ENCODE data around the gene KRT85.

The KRT85 gene

DNA sequence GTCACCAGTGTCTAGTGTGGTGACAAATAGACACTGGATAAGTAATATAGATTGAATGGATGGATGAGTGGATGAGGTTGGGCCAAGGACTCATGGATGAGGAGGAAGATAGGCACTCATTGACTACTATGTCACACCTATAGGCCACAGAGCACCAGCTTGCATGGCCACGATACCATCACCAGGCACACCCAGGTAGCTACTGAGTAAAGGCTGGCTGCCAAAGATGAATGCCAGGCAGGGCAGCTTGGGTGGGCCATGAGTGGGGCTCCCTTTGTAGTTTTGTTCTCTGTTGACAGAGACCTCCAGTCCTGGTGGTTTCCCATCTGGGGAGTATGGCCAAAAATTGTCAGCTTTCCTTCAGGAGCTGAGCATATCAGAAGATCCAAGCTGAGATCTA, 34.9 kb downstream of the KRT85 start:
- TF ChIP-seq, protein P1, sequence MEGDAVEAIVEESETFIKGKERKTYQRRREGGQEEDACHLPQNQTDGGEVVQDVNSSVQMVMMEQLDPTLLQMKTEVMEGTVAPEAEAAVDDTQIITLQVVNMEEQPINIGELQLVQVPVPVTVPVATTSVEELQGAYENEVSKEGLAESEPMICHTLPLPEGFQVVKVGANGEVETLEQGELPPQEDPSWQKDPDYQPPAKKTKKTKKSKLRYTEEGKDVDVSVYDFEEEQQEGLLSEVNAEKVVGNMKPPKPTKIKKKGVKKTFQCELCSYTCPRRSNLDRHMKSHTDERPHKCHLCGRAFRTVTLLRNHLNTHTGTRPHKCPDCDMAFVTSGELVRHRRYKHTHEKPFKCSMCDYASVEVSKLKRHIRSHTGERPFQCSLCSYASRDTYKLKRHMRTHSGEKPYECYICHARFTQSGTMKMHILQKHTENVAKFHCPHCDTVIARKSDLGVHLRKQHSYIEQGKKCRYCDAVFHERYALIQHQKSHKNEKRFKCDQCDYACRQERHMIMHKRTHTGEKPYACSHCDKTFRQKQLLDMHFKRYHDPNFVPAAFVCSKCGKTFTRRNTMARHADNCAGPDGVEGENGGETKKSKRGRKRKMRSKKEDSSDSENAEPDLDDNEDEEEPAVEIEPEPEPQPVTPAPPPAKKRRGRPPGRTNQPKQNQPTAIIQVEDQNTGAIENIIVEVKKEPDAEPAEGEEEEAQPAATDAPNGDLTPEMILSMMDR (conservative IDR thresholded peaks at IDR 0.05; ENCODE audit: control insufficient read depth, insufficient read depth, low read depth, low read length) = no peak
- no peak for DNase-seq (ENCODE audit: low read depth)
- H3K4me3 ChIP-seq (ENCODE audit: control insufficient read depth, low read depth, low read length) = no peak overlapping the region

DNA sequence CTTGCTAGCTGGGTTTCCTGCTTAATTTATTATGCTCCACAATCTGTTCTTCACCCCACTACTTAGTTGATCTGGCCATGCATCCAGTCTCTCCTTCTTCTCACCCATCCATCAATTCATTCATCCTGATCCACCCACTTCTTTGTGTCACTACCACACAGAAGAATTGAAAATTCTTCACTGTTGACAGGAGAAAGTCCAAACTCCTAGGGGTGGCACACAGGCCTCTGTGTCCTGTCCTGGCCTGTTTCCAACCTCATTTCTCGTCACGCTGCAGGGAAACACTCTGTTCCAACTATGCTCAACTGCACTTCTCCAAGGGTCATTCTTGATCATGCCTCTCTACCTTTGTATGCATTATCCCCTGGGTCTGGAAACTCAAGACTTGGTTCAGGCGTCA, 35.4 kb downstream of the KRT85 start:
- no peak for DNase-seq (ENCODE audit: low read depth)
- TF ChIP-seq, protein P1 (conservative IDR thresholded peaks at IDR 0.05; ENCODE audit: control insufficient read depth, insufficient read depth, low read depth, low read length) = no peak

DNA sequence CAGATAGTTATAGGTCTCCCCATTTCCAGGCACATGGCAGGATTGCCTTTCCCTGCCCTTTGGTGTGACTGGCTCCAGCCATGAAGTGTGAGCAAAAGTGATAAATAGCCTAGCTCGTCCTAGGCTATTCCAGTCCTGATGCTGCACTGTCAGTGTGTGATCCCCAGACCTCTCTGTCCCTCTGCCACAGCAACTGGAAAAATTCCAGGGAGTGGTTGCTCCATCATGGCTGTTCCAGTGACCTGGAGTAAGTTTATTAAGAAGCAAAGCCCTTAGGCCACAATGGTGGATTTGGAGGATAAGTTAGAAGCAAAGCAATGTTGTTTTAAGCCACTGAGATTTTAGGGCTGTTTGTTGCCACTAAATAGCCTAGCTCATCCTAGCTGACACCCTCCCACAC, 36.2 kb downstream of the KRT85 start:
- no peak overlapping the region for H3K4me3 ChIP-seq (ENCODE audit: control insufficient read depth, low read depth, low read length)
- DNase-seq (ENCODE audit: low read depth) = no peak
- TF ChIP-seq, protein P1 (conservative IDR thresholded peaks at IDR 0.05; ENCODE audit: control insufficient read depth, insufficient read depth, low read depth, low read length) = no peak

More for the DNA sequence above, 35.4 kb downstream of the KRT85 start:
- H3K4me3 ChIP-seq (ENCODE audit: control insufficient read depth, low read depth, low read length) = no peak overlapping the region

DNA sequence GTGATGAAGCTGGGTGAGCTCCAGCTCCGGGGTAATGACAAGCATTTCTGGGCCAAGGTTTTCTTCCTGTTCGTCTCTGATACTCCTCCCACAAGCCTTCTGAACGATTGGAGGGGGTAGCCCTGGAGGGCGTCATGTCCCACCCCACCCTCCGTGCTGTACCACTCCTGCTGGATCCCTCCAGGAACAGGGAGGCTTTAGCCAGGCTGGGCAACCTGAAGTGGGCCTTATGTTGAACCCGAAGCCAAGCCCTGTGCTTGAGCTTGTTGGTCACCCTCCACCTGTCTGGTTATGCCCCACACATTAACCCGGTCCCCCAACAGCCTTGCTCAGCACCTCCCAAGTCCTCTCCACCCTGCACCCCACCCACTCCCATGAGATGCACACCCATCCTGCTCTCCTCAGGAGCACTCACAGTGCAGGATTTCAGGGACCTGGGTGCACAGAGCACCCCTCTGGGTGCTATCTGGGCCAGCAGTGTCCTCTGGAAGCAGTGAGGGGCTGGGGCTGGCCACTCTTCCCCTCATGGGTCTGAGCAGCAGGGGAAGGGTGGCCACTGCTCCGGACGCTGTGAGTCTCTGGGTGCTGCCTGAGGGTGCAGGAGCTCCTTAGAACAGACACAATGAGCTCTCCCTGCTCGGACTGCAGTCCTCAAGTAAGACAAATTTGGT, 39.3 kb downstream of the KRT85 start:
- TF ChIP-seq, protein P1 (conservative IDR thresholded peaks at IDR 0.05; ENCODE audit: control insufficient read depth, insufficient read depth, low read depth, low read length) = no peak
- no peak overlapping the region for H3K4me3 ChIP-seq (ENCODE audit: control insufficient read depth, low read depth, low read length)
- no peak for DNase-seq (ENCODE audit: low read depth)

DNA sequence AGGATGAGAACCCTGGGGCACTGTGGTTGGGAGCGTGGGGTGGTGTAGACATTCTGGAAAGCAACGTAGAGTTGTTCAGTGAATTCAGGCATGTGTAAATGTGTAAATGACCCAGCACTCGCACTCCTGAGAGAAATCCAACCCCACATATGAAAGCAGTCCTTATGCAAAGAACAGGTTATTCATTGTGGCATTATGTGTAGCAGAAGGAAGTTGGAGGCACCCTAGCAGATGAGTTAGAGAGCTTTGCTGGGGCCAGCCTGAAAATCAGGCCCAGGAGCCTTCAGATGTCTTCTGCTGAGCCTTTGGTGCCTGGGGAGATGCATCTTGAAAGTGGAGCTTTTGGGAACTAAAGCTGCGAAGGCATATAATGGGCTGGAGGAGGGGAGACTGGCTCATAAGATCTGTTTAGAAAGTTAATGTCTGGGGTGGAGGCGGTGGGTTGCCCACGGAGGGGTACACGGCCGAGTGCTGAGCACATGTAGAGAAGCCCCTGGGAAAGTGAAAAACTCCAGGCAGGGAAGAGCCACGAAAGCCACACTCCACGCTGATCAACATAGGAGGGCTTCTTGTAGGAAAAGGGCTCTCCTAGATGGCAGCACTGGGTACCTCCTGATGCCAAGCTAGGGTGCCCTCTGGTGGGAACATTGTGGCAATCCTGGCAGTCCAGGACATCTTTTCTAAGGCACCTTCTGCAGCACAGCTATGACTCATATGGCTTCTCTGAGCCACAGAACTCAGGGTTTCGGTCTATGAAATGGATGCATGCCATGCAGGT, 40.0 kb downstream of the KRT85 start:
- DNase-seq (ENCODE audit: low read depth) = peak; percentile 91
- TF ChIP-seq, protein P1 (conservative IDR thresholded peaks at IDR 0.05; ENCODE audit: control insufficient read depth, insufficient read depth, low read depth, low read length) = peak; percentile 93
- no peak overlapping the region for H3K4me3 ChIP-seq (ENCODE audit: control insufficient read depth, low read depth, low read length)

DNA sequence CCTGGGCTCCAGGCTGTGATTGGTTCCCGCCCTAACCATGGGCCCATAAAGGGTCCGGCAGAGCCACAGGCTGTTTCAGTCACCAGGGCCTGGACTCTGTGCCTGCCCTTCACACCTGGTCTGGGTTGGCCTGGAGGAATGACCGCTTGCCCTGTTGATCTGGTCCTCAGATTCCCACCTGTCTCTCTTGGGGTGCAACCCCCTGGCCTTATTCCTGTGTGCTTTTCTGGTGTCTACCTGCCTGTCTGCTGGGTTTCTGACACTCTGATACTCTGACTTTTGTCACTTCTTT, 43.2 kb downstream of the KRT85 start:
- DNase-seq (ENCODE audit: low read depth) = no peak
- TF ChIP-seq, protein P1 (conservative IDR thresholded peaks at IDR 0.05; ENCODE audit: control insufficient read depth, insufficient read depth, low read depth, low read length) = no peak
- H3K4me3 ChIP-seq (ENCODE audit: control insufficient read depth, low read depth, low read length) = no peak overlapping the region
